GM19467 (cell line): ENCODE results near the gene TIMP2.
"Not testable (repeated sequence)": the region's sequence is repeated elsewhere in the genome, so short reads cannot be mapped to it uniquely, and the experiment has no call there.

Source experiments
- ATAC-seq: cut with Tn5 transposase; IDR thresholded peaks from one replicate; pipeline ENCODE4 v1.9.1; 2021; ENCODE audit warnings: mild to moderate bottlenecking, moderate library complexity; ENCODE audit not compliant: unreplicated experiment

The TIMP2 gene

GRCh38 chr17:78933025-78933958 is 8.1 kb upstream of the TIMP2 start:
- no peak for ATAC-seq

GRCh38 chr17:78929908-78930775 is 5.0 kb upstream of the TIMP2 start:
- ATAC-seq: no peak

GRCh38 chr17:78925662-78926555 is 722 bp upstream of the TIMP2 start:
- no peak for ATAC-seq

- no peak for ATAC-seq
These were observed 571 bp downstream of the TIMP2 start for GRCh38 chr17:78924481-78925151.

- no peak for ATAC-seq
These were observed 1.3 kb downstream of the TIMP2 start for GRCh38 chr17:78923660-78924453.

GRCh38 chr17:78922816-78923498 is 2.2 kb downstream of the TIMP2 start:
- no peak for ATAC-seq

GRCh38 chr17:78921437-78921971 is 3.7 kb downstream of the TIMP2 start:
- ATAC-seq: no peak

GRCh38 chr17:78920528-78920927 is 4.7 kb downstream of the TIMP2 start:
- no peak for ATAC-seq

- no peak for ATAC-seq
These were observed 5.2 kb downstream of the TIMP2 start for GRCh38 chr17:78919861-78920450.

GRCh38 chr17:78918979-78919378 is 6.2 kb downstream of the TIMP2 start:
- ATAC-seq: no peak

GRCh38 chr17:78917451-78918275 is 7.5 kb downstream of the TIMP2 start:
- ATAC-seq: no peak

- ATAC-seq: no peak
These were observed 9.1 kb downstream of the TIMP2 start for GRCh38 chr17:78915872-78916632.

- ATAC-seq: no peak
These were observed 12.1 kb downstream of the TIMP2 start for GRCh38 chr17:78913115-78913514.

GRCh38 chr17:78912082-78912481 is 13.1 kb downstream of the TIMP2 start:
- no peak for ATAC-seq

GRCh38 chr17:78911543-78911942 is 13.6 kb downstream of the TIMP2 start:
- ATAC-seq: not testable (repeated sequence)

GRCh38 chr17:78910497-78911284 is 14.5 kb downstream of the TIMP2 start:
- no peak for ATAC-seq
